Psoas muscle (tissue), 8 donors: Measurements from ENCODE around the gene HOXA9. TPM values are rescaled to one million over a fixed set of nuclear protein-coding genes. Genes with fewer than 3 reads are reported as not detected.

Source experiments
- ATAC-seq, 4 donors: fragments of 200-7000 bp; cut with Tn5 transposase; one replicate each; pipeline ENCODE4 v1.9.1; 2020; ENCODE audit warnings: moderate library complexity in 3 of 4, mild to moderate bottlenecking in 2 of 4
- DNase-seq, 2 donors: peaks; one replicate each; pipeline ENCODE4 v3.0.0-alpha.2; 2020
- H3K27ac ChIP-seq: fragments of 200-600 bp; one replicate; pipeline ENCODE4 v1.8.0; 2022
- H3K27me3 ChIP-seq, 3 donors: fragments of 200-600 bp in 1 of 3; one replicate each; pipeline versions ENCODE4 v1.6.1 to v1.8.0; 2013 to 2022; ENCODE audit warnings: low read length in 2 of 3, mild to moderate bottlenecking in 2 of 3, moderate library complexity in 1 of 3; ENCODE audit not compliant: insufficient read depth in 3 of 3
- H3K36me3 ChIP-seq, 2 donors: fragments of 200-600 bp in 1 of 2; one replicate each; pipeline versions ENCODE4 v1.6.1 to v1.8.0; 2013 to 2022; ENCODE audit warnings: low read depth in 1 of 2, mild to moderate bottlenecking in 1 of 2, moderate library complexity in 1 of 2; ENCODE audit not compliant: insufficient read depth in 1 of 2
- H3K4me1 ChIP-seq: fragments of 200-600 bp; one replicate; pipeline ENCODE4 v1.8.0; 2022
- H3K4me3 ChIP-seq: fragments of 200-600 bp; one replicate; pipeline ENCODE4 v1.8.0; 2022; ENCODE audit warnings: mild to moderate bottlenecking
- H3K9me3 ChIP-seq: fragments of 200-600 bp; one replicate; pipeline ENCODE4 v1.8.0; 2022
- CTCF ChIP-seq: fragments of 200-600 bp; IDR thresholded peaks from one replicate; pipeline ENCODE4 v1.8.0; 2022; ENCODE audit warnings: antibody characterized with exemption
- WGBS, 3 donors: extraction: QIAGEN DNeasy Blood & Tissue Kit; methylation state at CpG; one replicate each; pipeline versions ENCODE4 v1.1.6 to v1.1.7; 2013; 5-methylcytosine and 5-hydroxymethylcytosine counted together
- intact Hi-C, 2 donors: fragments of 100-400 bp; cut with DNase I; formaldehyde crosslinking; loops; one replicate each; pipeline versions ENCODE4 v1.11.0 to v1.14.2; 2022
- polyA plus RNA-seq, 3 donors: library from polyadenylated mRNA; stranded (reverse); fragments of 200-250 nt; gene quantifications; one replicate each; pipeline ENCODE4 v1.2.3, GENCODE V29; 2013
- total RNA-seq, 4 donors: library from RNA; stranded (reverse); fragmentation: NEBNext Ultra II Directional in 2 of 4; extraction: Animal tissue kit (Norgen Biotek cat#: 25700) in 2 of 4; gene quantifications; one replicate each; pipeline versions ENCODE4 v1.2.1 to v1.2.4, GENCODE V29; 2021 to 2023
- donor health status: healthy with polysubstance abuse.
- donor health status: DM: no; HTN: no; CAD: no; lungs with moderate emphysema.
- donor health status: Bipolar disorder and iron deficiency.
- donor health status: healthy.
- donor health status: DM: yes; HTN: yes; CAD: no.
- donor health status: DM: no; HTN: no; CAD: no.
- donor health status: DM: no; HTN: no; CAD: no.
- donor health status: DM: yes; HTN: yes; CAD: no.

Gene HOXA9
- total and polyA plus RNA-seq, 7 donors, result 0.81 to 55.9 (median 16.0) TPM; not detected in 1

GRCh38 chr7:27148031-27148755 is 17.1 kb downstream of the HOXA9 start:
- intact Hi-C loops, result loop anchor here in 1 of 2 donors (10.0 kb wide), 1 partner anchor 753 kb away; no protein-coding TSS in a partner anchor
- WGBS, 3 donors, result 4 to 10% (median 4%) methylated on average over 27 to 28 of the region's 28 CpGs
- H3K27me3 ChIP-seq, result no peaks in the 10 kb centered on the region
- ATAC-seq (peak in 3 of 4 donors; percentile 4 to 29 (median 17)), DNase-seq (peak; percentile 44 to 82)
- H3K36me3 ChIP-seq, result peaks cover 0 to 26% of the 10 kb centered on the region in 2 donors
- no peaks in the 10 kb centered on the region for H3K9me3 ChIP-seq
- no peak for TF ChIP-seq CTCF
- peaks cover 29% of the 10 kb centered on the region for H3K4me1 ChIP-seq
- H3K27ac ChIP-seq, result peak overlapping the region; percentile 84
- H3K4me3 ChIP-seq, result peak overlapping the region; percentile 75

- H3K4me1 ChIP-seq, result peaks cover 23% of the 10 kb centered on the region
- 16 to 22% (median 19%) methylated on average over 60 to 63 of the region's 63 CpGs for WGBS, 3 donors
- no peaks in the 10 kb centered on the region for H3K27me3 ChIP-seq
- intact Hi-C loops, result loop anchor here in 1 of 2 donors (10.0 kb wide), 1 partner anchor 753 kb away; no protein-coding TSS in a partner anchor
- H3K9me3 ChIP-seq, result no peaks in the 10 kb centered on the region
- peak within 1 kb of the TSS; percentile 84 for H3K27ac ChIP-seq
- H3K4me3 ChIP-seq, result peak within 1 kb of the TSS; percentile 75
- H3K36me3 ChIP-seq, result peaks cover 0 to 30% of the 10 kb centered on the region in 2 donors
- DNase-seq (peak; percentile 78 to 91), ATAC-seq (peak in 3 of 4 donors; percentile 29 to 57 (median 34))
- TF ChIP-seq CTCF, result no peak
Observed at GRCh38 chr7:27147199-27148030, 17.9 kb downstream of the HOXA9 start, which contains the start of gene HOXA6. TSS of gene HOXA6 (minus strand) at chr7:27147774. CDS start at chr7:27147749, 25 bp downstream.

GRCh38 chr7:27146491-27147198 is 18.7 kb downstream of the HOXA9 start:
- Histone ChIP-seq H3K27ac (peak overlapping the region; percentile 84), H3K36me3 (peaks cover 0 to 33% of the 10 kb centered on the region in 2 donors), H3K9me3 (no peaks in the 10 kb centered on the region), H3K4me1 (peaks cover 23% of the 10 kb centered on the region), H3K4me3 (peak overlapping the region; percentile 75), H3K27me3 (no peaks in the 10 kb centered on the region)
- ATAC-seq, result peak in 2 of 4 donors; percentile 29 to 33
- 48 to 64% (median 53%) methylated on average over 5 of the region's 5 CpGs for WGBS, 3 donors
- intact Hi-C loops, result loop anchor here in 1 of 2 donors (10.0 kb wide), 1 partner anchor 752 kb away; no protein-coding TSS in a partner anchor
- DNase-seq, result peak in 1 of 2 donors; percentile 71
- TF ChIP-seq CTCF, result no peak

GRCh38 chr7:27145914-27146412 is 19.4 kb downstream of the HOXA9 start:
- Histone ChIP-seq H3K4me1 (peaks cover 23% of the 10 kb centered on the region), H3K27me3 (no peaks in the 10 kb centered on the region), H3K36me3 (peaks cover 0 to 37% of the 10 kb centered on the region in 2 donors), H3K4me3 (peak overlapping the region; percentile 11), H3K27ac (peak overlapping the region; percentile 84), H3K9me3 (no peaks in the 10 kb centered on the region)
- DNase-seq, result no peak
- intact Hi-C loops, result loop anchor here in 1 of 2 donors (10.0 kb wide), 1 partner anchor 751 kb away; no protein-coding TSS in a partner anchor
- TF ChIP-seq CTCF, result no peak
- WGBS, 3 donors, result 85 to 87% (median 85%) methylated on average over 11 of the region's 11 CpGs
- ATAC-seq, result no peak
